ENCODE measurements around the gene LIMK1. TPM values are rescaled to one million over a fixed set of nuclear protein-coding genes. Genes with fewer than 3 reads are reported as not detected.

Gene LIMK1
- polyA plus RNA-seq, 1 donor (not counting 4 experiments of a cell fraction or from before 2014, with no cell fraction given): 13.3 TPM

- no peaks in the 10 kb centered on the region for H3K9me1 ChIP-seq (ENCODE audit: control insufficient read depth, extremely low read depth, insufficient read depth, low read length)
Measured at GRCh38 chr7:74149603-74150002, 66.0 kb downstream of the LIMK1 start.

DNA sequence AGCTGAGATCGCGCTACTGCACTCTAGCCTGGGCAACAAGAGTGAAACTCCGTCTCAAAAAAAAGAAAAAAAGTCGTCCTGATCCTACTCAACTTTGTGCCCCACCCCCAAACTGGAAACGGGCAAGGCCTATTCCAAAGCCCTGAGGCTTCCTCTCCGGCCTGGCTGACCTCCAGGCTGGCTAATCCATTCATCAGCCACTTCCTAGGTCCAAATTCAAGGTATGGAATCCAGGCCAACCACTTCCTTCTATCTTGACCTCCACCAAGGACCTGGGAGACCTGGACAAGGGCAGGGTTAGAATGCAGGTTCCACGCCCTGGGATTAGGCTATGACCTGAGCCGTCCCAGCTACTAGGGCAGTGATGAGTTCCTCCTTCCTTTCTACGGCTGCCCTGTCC is 70.1 kb downstream of the LIMK1 start:
- TF ChIP-seq, protein P1, sequence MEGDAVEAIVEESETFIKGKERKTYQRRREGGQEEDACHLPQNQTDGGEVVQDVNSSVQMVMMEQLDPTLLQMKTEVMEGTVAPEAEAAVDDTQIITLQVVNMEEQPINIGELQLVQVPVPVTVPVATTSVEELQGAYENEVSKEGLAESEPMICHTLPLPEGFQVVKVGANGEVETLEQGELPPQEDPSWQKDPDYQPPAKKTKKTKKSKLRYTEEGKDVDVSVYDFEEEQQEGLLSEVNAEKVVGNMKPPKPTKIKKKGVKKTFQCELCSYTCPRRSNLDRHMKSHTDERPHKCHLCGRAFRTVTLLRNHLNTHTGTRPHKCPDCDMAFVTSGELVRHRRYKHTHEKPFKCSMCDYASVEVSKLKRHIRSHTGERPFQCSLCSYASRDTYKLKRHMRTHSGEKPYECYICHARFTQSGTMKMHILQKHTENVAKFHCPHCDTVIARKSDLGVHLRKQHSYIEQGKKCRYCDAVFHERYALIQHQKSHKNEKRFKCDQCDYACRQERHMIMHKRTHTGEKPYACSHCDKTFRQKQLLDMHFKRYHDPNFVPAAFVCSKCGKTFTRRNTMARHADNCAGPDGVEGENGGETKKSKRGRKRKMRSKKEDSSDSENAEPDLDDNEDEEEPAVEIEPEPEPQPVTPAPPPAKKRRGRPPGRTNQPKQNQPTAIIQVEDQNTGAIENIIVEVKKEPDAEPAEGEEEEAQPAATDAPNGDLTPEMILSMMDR (optimal IDR thresholded peaks at IDR 0.05 in 1 of 3, IDR thresholded peaks at IDR 0.05 in 1 of 3, conservative IDR thresholded peaks at IDR 0.05 in 1 of 3; ENCODE audit: extremely low read depth in 1 of 3, insufficient read depth in 2 of 3, low read length in 3 of 3): no peak
- TF ChIP-seq EZH2 (IDR thresholded peaks at IDR 0.05; ENCODE audit: low read length): no peak
- DNase-seq (ENCODE audit: low read depth, low spot score): no peak
- H3K4me3 ChIP-seq (ENCODE audit: control insufficient read depth in 2 of 3, extremely low read depth in 1 of 3, insufficient read depth in 2 of 3, low read depth in 1 of 3, low read length in 3 of 3): no peak overlapping the region
- no peak for FAIRE-seq
- H3K9me1 ChIP-seq (ENCODE audit: control insufficient read depth, extremely low read depth, insufficient read depth, low read length): no peaks in the 10 kb centered on the region
- no peaks in the 10 kb centered on the region for H3K4me1 ChIP-seq (ENCODE audit: control insufficient read depth, extremely low read depth, insufficient read depth, low read length)
- H3K79me2 ChIP-seq (ENCODE audit: control insufficient read depth, insufficient read depth, low read length): no peaks in the 10 kb centered on the region
- dilution Hi-C loops (cut with MboI; ENCODE audit: extremely low pct_ligation_motif_present, low sequenced_read_pairs): no loop called here
- H3K27ac ChIP-seq (ENCODE audit: control insufficient read depth, insufficient read depth, low read length): no peak overlapping the region
- H4K20me1 ChIP-seq (ENCODE audit: control insufficient read depth, extremely low read depth, insufficient read depth, low read length): no peaks in the 10 kb centered on the region
- H3K27me3 ChIP-seq (ENCODE audit: control insufficient read depth, extremely low read depth, insufficient read depth, low read length): no peaks in the 10 kb centered on the region
- no peaks in the 10 kb centered on the region for H3K9me3 ChIP-seq (ENCODE audit: control insufficient read depth, low read depth, low read length)
- no peak overlapping the region for H3K9ac ChIP-seq (ENCODE audit: control insufficient read depth, extremely low read depth, insufficient read depth, low read length)
- H3K36me3 ChIP-seq (ENCODE audit: control insufficient read depth in 2 of 2, extremely low read depth in 1 of 2, insufficient read depth in 2 of 2, low read length in 2 of 2): no peaks in the 10 kb centered on the region
- H2AFZ ChIP-seq (ENCODE audit: control insufficient read depth, low read length): no peak overlapping the region
- no peak overlapping the region for H3K4me2 ChIP-seq (ENCODE audit: control insufficient read depth, extremely low read depth, insufficient read depth, low read depth, low read length)

More at GRCh38 chr7:74149603-74150002, 66.0 kb downstream of the LIMK1 start:
- H3K4me1 ChIP-seq (ENCODE audit: control insufficient read depth, extremely low read depth, insufficient read depth, low read length): no peaks in the 10 kb centered on the region
- no peak overlapping the region for H3K27ac ChIP-seq (ENCODE audit: control insufficient read depth, insufficient read depth, low read length)
- dilution Hi-C loops (cut with MboI; ENCODE audit: extremely low pct_ligation_motif_present, low sequenced_read_pairs): no loop called here
- DNase-seq (ENCODE audit: low read depth, low spot score) (no peak), FAIRE-seq (no peak)
- H4K20me1 ChIP-seq (ENCODE audit: control insufficient read depth, extremely low read depth, insufficient read depth, low read length): no peaks in the 10 kb centered on the region
- H3K4me3 ChIP-seq (ENCODE audit: control insufficient read depth in 2 of 3, extremely low read depth in 1 of 3, insufficient read depth in 2 of 3, low read depth in 1 of 3, low read length in 3 of 3): no peak overlapping the region
- no peaks in the 10 kb centered on the region for H3K36me3 ChIP-seq (ENCODE audit: control insufficient read depth in 2 of 2, extremely low read depth in 1 of 2, insufficient read depth in 2 of 2, low read length in 2 of 2)
- no peak overlapping the region for H3K9ac ChIP-seq (ENCODE audit: control insufficient read depth, extremely low read depth, insufficient read depth, low read length)
- TF ChIP-seq, protein P1 (optimal IDR thresholded peaks at IDR 0.05 in 1 of 3, IDR thresholded peaks at IDR 0.05 in 1 of 3, conservative IDR thresholded peaks at IDR 0.05 in 1 of 3; ENCODE audit: extremely low read depth in 1 of 3, insufficient read depth in 2 of 3, low read length in 3 of 3): no peak
- TF ChIP-seq EZH2 (IDR thresholded peaks at IDR 0.05; ENCODE audit: low read length): no peak
- no peak overlapping the region for H2AFZ ChIP-seq (ENCODE audit: control insufficient read depth, low read length)
- H3K4me2 ChIP-seq (ENCODE audit: control insufficient read depth, extremely low read depth, insufficient read depth, low read depth, low read length): no peak overlapping the region
- no peaks in the 10 kb centered on the region for H3K9me3 ChIP-seq (ENCODE audit: control insufficient read depth, low read depth, low read length)
- no peaks in the 10 kb centered on the region for H3K27me3 ChIP-seq (ENCODE audit: control insufficient read depth, extremely low read depth, insufficient read depth, low read length)
- H3K79me2 ChIP-seq (ENCODE audit: control insufficient read depth, insufficient read depth, low read length): no peaks in the 10 kb centered on the region
